Stimulated activated CD4-positive, alpha-beta T cell treated with anti-CD3 and anti-CD28 coated beads, Interleukin-1b, Interleukin-23, amount 100 ng/mL, for 1 hour (primary cell): ENCODE measurements around the gene NINL.

ENCODE experiments used
- DNase-seq, 2 donors: peaks; one replicate each; pipeline ENCODE4 v3.0.0-alpha.2; 2020; ENCODE audit warnings: low read depth in 2 of 2

NINL gene

DNA sequence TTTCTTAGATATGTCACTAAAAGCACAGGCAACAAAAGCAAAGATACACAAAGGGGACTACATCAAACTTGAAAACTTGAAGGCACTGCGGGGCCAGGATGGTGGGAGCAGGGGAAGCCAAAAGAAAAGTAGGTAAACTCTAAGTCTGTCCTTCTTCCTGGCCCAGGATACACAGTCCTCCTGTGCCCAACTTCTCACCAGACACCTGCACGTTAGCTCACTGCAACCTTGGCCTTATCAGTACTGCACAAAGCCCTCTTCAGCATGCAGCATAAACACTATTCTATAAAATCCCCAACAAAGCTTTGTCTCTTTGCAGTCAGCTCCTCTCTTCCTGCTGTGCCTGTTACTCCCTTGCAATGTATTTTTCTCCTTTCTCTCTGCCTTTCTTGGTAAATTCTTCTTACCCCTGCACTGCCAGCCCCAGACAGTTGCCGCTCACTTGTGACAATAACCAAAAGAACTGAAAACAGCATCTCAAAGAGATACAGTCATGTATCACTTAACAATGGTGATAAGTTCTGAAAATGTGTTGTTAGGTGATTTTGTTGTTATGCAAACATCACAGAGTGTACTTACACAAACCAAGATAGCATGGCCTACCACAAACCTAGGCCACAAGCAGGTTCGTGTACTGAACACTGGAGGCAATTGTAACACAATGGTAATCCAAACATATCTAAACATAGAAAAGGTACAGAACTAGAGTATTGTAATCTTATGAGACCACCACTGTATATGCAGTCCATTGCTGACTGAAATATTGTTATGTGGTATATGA lies 51.2 kb downstream of the NINL start:
- no peak for DNase-seq

DNA sequence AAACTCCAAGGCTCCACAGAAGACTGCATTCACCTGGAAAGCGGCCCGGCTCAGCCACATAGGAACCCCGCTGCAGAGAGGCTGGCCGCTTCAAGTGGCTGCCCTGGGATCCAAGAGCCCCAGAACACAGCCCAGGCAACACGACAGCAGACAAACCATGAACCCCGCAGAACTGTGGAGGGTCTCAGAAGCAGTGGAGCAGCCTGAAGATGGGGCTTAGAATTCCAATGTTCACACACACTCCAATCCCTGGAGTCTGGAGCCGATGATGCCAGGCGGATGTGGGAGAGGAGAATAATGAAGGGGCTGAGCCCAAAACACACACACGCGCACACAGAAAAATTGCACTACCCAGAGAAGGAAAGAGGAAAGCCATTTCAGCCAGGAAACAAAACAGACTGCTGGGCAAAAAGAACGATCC lies 52.4 kb downstream of the NINL start:
- no peak for DNase-seq

DNA sequence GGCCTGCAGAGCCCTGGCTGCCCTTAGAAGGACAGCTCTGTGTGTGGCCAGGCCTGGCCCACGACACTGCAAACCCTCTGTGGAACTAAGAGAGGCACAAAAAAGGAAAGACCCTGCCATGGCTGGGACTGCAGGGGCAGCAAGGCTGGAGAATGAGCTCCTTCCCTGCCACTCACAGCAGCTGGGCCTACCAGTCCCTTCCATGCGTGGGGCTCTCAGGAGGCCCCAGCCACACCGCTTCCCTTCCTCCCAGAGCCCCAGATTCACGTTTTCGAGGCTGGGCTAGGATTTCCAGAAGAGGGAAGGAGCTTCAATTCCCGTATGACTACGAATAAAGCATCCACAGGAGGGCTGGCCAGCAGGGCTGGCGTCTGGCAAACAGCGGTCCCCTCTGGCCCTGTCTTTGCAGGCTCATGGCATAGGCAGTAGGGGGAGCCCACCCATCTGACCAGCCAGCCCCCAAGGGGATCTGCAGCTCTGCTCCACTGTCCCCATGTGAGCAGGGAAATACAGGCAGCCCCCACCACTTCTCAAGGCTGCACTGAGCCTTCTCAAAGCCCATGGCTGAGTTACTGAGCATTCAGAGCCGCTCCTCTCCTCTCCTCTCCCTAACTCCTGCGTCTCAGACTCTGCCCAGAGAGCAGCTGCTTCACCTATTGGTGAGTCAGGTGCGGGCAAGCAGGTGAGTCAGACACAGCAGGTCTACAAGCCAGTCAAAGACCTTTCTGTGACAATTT lies 53.1 kb downstream of the NINL start:
- DNase-seq: no peak

DNA sequence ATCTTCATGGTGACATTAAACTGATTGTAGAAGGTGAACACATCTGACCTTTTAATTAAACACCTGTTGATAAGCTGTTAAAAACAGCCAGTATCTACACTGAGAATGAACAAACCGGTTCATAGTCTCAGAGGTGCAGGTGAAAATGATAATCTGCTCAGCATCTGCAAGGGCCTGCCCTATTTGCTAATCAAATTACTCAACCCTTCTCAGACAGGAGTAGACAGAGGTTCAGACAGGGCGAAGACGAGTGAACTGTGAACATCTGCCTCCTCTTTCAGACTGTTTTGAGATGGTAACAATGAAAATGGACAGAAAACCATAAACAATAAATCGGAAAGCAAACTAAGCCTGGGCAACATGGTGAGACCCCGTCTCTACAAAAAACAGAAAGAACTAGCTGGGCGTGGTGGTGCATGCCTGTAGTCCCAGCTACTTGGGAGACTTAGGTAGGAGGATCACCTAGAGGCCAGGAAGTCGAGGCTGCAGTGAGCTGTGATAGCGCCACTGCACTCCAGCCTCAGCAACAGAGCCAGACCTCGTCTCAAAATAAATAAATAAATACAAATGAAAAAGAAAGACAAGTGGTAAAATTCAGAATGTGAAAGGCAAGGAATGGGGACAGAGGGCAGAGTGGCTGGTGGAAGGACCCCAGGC lies 55.9 kb downstream of the NINL start:
- no peak for DNase-seq

DNA sequence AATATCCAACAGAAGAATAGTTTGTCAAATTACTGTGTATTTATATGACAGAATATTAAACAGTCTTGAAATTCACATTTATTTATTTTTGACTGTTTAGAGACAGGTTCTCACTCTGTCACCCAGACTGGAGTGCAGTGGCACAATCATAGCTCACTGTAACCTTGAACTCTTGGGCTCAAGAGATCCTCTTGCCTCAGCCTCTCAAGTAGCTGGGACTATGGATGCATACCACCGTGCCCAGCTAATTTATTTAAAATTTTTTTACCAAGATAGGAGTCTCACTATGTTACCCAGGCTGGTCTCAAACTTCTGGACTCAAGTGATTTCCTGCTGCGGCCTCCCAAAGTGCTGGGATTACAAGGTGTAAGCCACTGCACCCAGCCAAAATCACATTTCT lies 57.4 kb downstream of the NINL start:
- DNase-seq: no peak

DNA sequence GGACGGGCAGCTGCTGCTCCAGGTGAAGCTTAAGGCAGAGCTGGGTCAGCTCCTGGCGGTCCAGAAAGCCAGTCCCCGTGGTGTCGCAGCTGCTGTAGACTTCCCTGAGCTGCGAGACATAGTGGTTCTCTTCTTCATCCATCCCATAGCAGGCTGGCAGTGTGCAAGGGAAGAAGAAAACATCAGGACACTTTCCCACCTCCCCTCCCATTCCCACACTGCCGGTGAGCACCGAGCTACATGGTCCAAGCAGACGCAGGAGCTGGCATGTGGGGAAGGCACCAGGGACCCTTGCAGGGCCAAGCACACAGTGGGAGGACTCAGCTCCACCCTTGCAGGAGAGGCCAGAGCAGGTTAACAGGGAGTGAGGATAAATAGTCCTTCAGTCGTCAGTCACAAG lies 58.9 kb downstream of the NINL start:
- DNase-seq: no peak

DNA sequence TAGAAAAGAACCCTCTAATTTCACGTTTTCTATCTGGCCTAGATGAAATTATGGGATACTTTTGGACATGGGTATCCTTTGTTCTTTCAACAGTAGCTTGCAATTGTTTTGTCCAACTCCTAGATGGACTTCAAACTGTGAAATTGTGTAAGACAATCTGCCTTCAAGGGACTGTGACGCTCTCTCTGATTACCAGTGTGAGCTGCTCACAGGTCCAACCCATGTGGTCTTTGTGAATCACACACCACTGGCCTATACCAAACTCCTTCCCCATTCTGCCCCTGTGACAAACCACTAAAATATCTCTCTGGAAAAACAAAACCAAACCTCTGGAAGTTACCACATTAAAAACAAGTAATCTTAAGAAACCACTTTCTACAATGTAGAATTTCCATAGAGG lies 59.5 kb downstream of the NINL start:
- DNase-seq: no peak

DNA sequence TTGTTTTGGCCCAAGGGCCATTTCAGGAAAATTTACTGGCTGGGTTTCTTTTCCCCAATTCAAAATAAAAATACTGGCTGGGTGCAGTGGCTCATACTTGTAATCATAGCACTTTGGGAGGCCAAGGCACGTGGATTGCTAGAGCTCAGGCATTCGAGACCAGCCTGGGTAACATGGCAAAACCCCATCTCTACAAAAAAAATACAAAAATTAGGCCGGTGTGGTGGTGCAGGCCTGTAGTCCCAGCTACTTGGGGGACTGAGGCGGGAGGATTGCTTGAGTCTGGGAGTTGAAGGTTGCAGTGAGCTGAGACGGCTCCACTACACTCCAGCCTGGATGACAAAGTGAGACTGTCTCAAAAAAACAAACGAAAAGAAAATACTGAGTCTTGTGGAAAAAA lies 60.0 kb downstream of the NINL start:
- no peak for DNase-seq

DNA sequence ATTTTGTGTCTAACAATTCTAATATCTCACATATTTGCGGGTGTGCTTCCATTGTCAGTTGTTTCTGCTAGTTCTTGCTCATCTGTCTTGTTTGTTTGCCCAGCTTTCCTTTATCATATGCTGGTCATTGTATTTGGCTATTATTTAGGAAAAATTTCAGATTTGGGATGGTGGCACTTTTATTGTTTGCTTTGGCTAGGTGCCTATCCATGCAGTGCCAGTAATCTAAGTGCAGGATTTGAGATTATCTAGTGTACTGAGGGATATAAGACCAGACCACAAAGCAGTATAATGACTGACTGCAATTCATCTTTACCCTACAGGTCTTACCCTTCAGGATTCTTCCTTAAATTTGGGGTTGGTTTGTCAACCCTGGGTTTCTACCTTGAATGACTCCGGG lies 63.9 kb downstream of the NINL start:
- DNase-seq: no peak

DNA sequence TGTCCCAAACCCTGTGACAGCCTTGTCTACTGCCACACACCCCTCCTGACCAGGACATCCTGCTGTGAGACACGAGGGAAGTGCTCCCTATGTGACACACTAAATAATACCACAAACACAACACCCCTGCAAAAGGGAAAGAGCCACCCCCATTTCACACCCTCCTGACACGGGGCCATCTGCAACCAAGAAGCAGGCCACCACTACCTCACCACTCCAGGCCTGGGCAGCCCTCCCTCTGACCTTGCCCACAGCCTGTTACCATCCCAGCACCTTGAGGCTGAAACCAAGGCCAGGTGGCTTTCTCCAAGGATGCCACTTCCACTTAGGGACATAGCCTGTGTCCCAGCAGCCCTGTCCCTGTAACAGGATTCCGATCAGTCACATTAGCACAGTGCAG lies 68.2 kb downstream of the NINL start:
- no peak for DNase-seq

DNA sequence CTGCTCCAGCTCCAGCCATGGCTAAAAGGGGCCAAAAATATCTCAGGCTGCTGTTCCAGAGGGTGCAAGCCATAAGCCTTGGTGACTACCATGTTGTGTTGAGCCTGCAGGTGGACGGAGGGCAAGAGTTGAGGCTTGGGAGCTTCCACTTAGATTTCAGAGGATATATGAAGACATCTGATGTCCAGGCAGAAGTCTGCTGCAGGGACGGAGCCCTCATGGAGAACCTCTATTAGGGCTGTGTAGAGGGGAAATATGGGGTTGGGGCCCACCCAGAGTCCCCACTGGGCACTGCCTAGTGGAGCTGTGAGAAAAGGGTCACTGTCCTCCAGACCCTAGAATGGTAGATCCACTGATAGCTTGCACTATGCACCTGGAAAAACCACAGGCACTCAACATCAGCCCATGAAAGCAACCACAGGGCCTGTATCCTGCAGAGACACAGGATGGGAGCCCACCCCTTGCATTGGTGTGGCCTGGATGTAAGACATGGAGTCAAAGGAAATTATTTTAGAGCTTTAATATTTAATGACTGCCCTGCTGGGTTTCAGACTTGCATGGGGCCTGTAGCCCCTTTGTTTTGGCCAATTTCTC lies 70.5 kb downstream of the NINL start:
- no peak for DNase-seq

DNA sequence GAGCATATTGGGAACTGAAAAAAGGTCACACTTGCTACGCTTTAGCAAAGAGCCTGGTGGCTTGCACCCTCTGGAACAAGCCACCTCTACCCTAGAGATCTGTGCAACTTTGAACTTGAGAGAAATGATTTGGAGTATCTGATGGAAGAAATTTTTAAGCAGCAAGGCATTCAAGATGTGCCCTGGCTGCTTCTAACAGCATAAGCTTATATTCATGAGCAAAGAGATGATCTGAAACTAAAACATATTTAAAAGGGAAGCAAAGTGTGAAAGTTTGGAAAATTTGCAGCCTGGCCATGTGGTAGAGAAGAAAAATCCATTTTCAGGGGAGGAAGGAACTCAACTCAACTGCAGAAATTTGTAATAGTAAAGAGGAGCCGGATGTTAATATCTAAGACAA lies 71.1 kb downstream of the NINL start:
- no peak for DNase-seq

DNA sequence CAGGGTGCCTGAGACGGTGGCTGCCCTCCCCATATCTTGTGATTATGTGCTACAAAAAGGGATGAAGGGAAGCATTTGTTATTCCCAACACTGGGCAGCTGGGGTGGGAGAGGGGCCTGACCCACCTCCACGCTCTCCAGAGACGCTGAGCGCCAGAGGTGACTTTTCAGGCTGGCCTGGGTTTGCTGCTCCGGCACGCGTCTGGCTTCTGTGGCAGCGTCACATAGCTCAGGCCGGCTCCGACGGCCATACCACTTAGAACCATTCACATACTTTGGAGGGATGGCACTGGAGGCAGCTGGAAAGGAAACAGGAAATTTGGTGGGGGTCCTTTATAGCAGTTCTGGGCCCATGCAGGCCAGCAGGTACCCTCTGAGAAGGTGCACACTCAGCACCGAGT lies 72.6 kb downstream of the NINL start:
- DNase-seq: no peak

DNA sequence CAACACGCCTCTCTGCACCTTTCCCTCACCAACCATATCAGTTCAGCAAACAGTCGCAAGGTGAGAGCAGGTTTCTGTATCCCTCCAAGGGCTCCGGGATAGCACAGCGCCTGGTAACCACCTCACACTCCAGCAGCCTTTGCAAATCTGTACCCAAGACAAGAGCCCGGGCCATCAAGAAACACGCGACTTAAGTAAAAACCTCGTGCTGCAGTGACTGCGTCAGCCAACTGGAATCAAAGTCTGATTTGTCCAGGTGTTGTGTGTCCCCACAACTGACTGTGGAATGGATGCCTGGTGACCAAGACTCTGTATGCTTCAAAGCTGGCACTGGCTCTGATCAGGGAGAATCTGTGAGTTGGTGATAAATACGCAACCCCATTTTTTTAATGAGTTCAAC lies 74.1 kb downstream of the NINL start:
- no peak for DNase-seq

DNA sequence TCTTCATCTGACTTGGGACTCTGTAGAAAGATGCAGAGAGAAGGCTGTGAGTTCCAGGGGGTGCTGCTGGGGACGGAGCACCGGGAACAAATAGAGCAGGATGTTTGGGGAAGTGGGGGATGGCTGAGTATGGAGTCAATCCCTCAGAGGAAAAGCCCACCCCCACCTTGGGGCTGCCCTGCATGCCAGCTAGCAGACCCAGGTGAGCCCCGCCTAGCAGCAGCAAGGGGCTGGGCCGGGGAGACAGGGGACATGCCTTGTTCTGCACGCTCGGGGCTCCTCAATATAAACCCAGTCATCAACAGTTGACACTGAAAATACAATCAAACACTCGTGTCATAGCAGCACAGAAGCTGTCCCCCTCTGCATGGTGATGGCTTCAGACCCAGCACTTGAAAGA lies 74.6 kb downstream of the NINL start:
- no peak for DNase-seq

DNA sequence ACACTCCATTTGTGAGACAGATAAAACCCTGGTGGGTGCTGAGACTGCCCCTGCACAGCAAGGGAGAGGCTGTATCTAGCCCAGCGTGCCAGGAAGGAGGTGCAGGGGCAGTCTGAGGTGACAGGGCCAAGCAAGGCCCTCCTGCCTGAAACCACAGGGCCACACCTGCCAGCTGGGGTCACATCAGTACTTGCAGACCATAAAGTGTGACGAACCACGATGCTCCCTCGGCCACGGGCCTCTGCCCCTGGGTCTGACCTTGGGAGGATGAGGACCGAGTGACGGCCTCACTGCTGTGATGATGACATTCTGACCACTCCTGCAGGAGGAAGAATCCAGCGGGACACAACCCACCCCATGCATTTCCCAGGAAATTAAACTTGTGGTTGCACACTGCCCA lies 75.1 kb downstream of the NINL start:
- no peak for DNase-seq

DNA sequence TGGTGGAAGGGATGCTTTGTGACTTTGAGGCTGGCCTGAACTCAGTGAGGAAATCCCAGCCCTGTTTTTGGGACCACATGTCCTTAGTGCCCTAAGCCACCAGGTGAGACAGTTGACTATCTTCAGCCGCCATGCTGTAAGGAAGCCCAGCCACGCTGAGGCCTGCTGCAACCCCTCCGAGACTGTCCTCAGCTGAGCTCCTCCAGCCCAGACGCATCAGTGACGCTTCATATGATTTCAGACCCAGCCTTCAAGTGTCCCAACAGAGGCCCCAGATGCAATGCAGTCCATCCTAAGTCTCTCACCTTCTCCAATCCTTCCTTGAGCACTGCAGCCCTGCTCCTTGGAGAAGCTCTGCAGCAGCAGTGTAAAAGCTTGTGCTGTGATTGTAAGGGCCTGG lies 76.2 kb downstream of the NINL start:
- no peak for DNase-seq

DNA sequence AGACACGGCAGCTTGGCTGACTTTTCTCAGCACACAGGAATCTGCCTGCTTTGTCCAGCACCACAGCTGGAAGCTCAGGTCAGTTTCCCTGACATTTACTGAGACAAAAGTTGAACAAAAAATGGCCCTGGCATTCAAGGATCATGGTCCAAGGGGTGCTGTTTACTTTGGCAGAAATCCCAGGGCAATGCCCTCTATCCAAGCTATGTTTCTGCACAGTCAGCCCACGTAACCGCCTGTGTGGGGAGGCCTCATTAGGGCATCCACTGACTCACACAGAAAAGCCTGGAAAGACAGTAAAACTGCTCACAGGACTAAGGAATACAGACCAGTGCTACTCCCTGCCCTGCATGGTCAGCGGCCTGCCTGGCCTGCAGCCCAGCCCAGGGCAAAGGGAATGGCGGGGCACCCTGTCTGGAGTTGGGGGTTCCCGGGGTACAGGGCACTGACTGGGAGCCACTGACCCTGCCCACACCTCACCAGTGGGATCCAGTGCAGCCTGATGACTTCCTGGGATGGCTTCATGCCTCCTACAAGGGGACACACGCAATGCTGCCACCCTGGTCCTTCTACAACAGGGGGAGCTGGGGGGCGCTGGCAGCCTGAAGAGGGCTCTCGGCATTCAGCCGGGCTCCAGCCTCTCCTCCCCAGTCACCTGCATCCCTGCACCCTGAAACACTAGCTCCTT lies 77.1 kb downstream of the NINL start:
- no peak for DNase-seq

DNA sequence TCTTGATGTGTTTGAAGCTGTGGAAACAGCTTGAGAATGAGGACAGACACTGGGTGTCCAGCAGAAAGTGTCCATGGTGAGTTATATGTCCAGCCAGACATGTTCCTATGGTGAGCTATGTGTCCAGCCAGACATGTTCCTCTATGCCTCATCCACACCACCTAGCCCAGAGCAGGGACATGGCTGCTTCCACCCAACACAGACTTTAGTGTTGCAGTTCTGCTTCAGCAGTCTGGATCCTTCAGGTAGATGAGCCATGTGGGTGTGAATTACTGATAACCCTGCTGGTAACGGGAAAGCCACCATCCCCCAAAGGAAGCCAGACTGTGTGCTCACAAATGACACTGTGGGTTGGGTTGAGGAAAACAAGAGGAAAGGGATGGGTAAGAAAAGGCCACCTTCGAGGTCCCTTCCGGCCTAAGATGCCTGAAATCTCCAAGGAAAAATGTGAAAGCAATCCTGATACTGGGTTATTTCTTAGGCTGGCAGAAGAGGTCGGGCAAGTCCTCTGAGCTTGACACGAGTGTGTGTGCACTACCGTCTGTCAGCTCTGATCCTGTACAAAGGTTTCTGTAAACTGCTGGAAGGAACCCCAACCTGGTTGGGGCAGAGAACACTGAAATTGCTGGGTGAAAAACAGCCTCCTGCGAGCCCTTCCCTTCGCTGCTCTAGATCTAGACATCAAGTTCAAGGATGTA lies 77.8 kb downstream of the NINL start:
- no peak for DNase-seq

DNA sequence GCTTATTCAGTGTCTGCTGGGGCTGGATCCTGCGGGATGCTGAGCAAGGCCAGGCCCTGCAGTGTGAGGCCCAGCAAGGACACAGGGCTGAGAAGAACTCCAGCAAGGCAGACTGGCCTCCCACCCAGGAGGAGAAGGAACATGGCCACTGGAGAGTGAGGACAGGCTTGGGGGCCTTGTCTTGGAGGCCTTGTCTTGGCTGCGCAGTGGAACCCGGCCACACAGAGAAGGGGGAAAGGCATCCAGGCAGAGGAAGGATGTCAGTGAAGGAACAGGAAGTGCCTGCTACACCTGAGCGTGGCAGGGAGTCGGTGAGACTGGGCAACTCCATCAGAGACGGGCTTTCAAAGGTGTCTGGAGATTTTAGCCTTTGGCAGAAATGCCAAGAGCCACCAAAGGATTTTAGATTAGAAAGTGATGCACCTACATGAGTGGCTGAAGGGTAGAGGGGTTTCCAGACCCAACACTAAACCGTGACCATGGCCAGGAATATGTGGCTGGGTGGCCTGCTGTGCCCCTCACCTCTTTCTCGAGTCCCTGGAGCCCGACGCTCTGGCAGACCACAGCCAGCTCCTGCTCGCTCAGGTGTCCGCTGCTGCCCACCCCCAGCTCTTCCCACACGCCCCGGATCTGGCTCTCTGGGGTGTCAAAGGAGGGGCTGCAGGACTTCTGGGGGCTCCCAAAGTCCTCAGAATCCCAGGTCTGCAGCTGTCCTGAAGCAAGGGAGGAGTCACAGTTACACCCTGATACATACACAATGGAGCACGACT lies 80.8 kb downstream of the NINL start:
- DNase-seq: no peak

DNA sequence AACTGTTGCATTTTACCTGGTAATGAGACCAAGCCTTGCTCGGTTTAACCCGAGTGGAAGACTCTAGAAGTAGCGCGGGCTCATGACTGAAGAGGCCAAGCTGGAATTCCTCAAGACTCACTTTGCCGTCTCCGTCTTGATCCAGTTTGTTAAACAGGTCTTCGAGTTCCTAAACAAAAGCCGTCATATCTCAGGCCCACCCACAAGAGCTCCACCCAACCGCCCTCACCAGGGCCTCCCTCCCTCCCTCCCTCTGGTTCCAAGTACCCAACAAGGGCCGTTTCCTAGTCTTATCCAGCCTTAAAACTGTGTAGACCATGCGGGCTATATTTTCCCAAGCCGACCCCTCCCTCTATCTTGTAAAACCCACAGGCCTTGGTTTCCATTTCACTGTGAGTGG lies 81.4 kb downstream of the NINL start:
- no peak for DNase-seq
